Trophoblast cell (in vitro differentiated cells and primary cell): ENCODE measurements around the gene F10.
"Not testable (repeated sequence)": the region's sequence is repeated elsewhere in the genome, so short reads cannot be mapped to it uniquely, and the experiment has no call there.

ENCODE experiments used
- DNase-seq, 2 donors: peaks; one replicate each; pipeline ENCODE4 v3.0.0-alpha.2; 2016
- H2AFZ ChIP-seq: 2 replicates; pipeline ENCODE4 v1.6.1; 2013; ENCODE audit warnings: low read length, moderate library complexity, mild to moderate bottlenecking; ENCODE audit not compliant: insufficient read depth, poor library complexity
- H2AK5ac ChIP-seq: 2 replicates; pipeline ENCODE4 v1.6.1; 2013; ENCODE audit warnings: mild to moderate bottlenecking, low read length
- H2BK120ac ChIP-seq: 2 replicates; pipeline ENCODE4 v1.6.1; 2013; ENCODE audit warnings: low read length, mild to moderate bottlenecking, moderate library complexity; ENCODE audit not compliant: insufficient read depth, poor library complexity
- H2BK12ac ChIP-seq: 2 replicates; pipeline ENCODE4 v1.6.1; 2013; ENCODE audit warnings: mild to moderate bottlenecking, low read length, moderate library complexity
- H2BK5ac ChIP-seq: 2 replicates; pipeline ENCODE4 v1.6.1; 2013; ENCODE audit warnings: low read length, low read depth, moderate library complexity, mild to moderate bottlenecking; ENCODE audit not compliant: poor library complexity
- H3K14ac ChIP-seq: 2 replicates; pipeline ENCODE4 v1.6.1; 2013; ENCODE audit warnings: mild to moderate bottlenecking, low read length
- H3K18ac ChIP-seq: 2 replicates; pipeline ENCODE4 v1.6.1; 2013; ENCODE audit warnings: mild to moderate bottlenecking, low read length
- H3K23ac ChIP-seq: 2 replicates; pipeline ENCODE4 v1.6.1; 2013; ENCODE audit warnings: low read length
- H3K27ac ChIP-seq: 2 replicates; pipeline ENCODE4 v1.5.1; 2013; ENCODE audit warnings: low read depth, mild to moderate bottlenecking, inconsistent platforms, low read length, moderate library complexity
- H3K27me3 ChIP-seq: 2 replicates; pipeline ENCODE4 v1.6.1; 2013; ENCODE audit warnings: inconsistent platforms, mild to moderate bottlenecking, low read length, moderate library complexity; ENCODE audit not compliant: insufficient read depth
- H3K36me3 ChIP-seq, 2 experiments: 1 replicate in 1 of 2; 2 replicates in 1 of 2; pipeline ENCODE4 v1.6.1; 2013; ENCODE audit warnings: low read length in 2 of 2, mild to moderate bottlenecking in 2 of 2, moderate library complexity in 1 of 2; ENCODE audit not compliant: insufficient read depth in 2 of 2, control insufficient read depth in 1 of 2
- H3K4ac ChIP-seq: 2 replicates; pipeline ENCODE4 v1.6.1; 2013; ENCODE audit warnings: low read depth, mild to moderate bottlenecking, low read length, moderate library complexity
- H3K4me1 ChIP-seq, 2 experiments: 1 replicate in 1 of 2; 2 replicates in 1 of 2; pipeline ENCODE4 v1.6.1; 2013; ENCODE audit warnings: low read length in 2 of 2, mild to moderate bottlenecking in 2 of 2, moderate library complexity in 1 of 2; ENCODE audit not compliant: insufficient read depth in 2 of 2, control insufficient read depth in 1 of 2
- H3K4me2 ChIP-seq: 2 replicates; pipeline ENCODE4 v1.6.1; 2013; ENCODE audit warnings: inconsistent platforms, mild to moderate bottlenecking, low read length, moderate library complexity
- H3K4me3 ChIP-seq: 2 replicates; pipeline ENCODE4 v1.5.1; 2013; ENCODE audit warnings: mild to moderate bottlenecking, low read depth, low read length, inconsistent platforms
- H3K79me1 ChIP-seq: one replicate; pipeline ENCODE4 v1.6.1; 2013; ENCODE audit warnings: low read length
- H3K79me2 ChIP-seq: 2 replicates; pipeline ENCODE4 v1.6.1; 2013; ENCODE audit warnings: low read length, mild to moderate bottlenecking; ENCODE audit not compliant: control insufficient read depth, insufficient read depth, poor library complexity
- H3K9ac ChIP-seq: 2 replicates; pipeline ENCODE4 v1.6.1; 2013; ENCODE audit warnings: mild to moderate bottlenecking, low read length
- H3K9me3 ChIP-seq: 2 replicates; pipeline ENCODE4 v1.6.1; 2013; ENCODE audit warnings: low read depth, mild to moderate bottlenecking, control low read depth, inconsistent platforms, low read length; ENCODE audit not compliant: insufficient read depth
- H4K12ac ChIP-seq: 2 replicates; pipeline ENCODE4 v1.6.1; 2013; ENCODE audit warnings: low read depth, mild to moderate bottlenecking, low read length, moderate library complexity
- H4K8ac ChIP-seq: 2 replicates; pipeline ENCODE4 v1.6.1; 2013; ENCODE audit warnings: low read depth, mild to moderate bottlenecking, low read length, moderate library complexity
- H4K91ac ChIP-seq: one replicate; pipeline ENCODE4 v1.6.1; 2013; ENCODE audit warnings: low read depth, mild to moderate bottlenecking, low read length, moderate library complexity
- WGBS: extraction: QIAGEN DNeasy Blood & Tissue Kit; methylation state at CpG from one replicate; pipeline ENCODE4 v1.1.7; 2013; ENCODE audit warnings: missing lambda C conversion rate; ENCODE audit not compliant: insufficient read length, insufficient coverage; ENCODE audit errors: extremely low coverage; 5-methylcytosine and 5-hydroxymethylcytosine counted together

The F10 gene

GRCh38 chr13:113078902-113079780 lies 43.5 kb upstream of the F10 start:
- Histone ChIP-seq H3K23ac (no peak overlapping the region), H3K4ac (no peak overlapping the region), H2BK120ac (no peak overlapping the region), H3K79me1 (no peaks in the 10 kb centered on the region), H3K27ac (no peak overlapping the region), H3K14ac (no peak overlapping the region), H4K91ac (no peak overlapping the region), H3K18ac (no peak overlapping the region), H2BK12ac (no peak overlapping the region), H3K4me1 (no peaks in the 10 kb centered on the region), H4K12ac (no peak overlapping the region), H3K36me3 (no peaks in the 10 kb centered on the region), H3K9ac (no peak overlapping the region), H3K79me2 (no peaks in the 10 kb centered on the region), H3K4me2 (no peak overlapping the region), H3K4me3 (no peak overlapping the region), H4K8ac (no peak overlapping the region), H2AFZ (no peak overlapping the region), H3K27me3 (no peaks in the 10 kb centered on the region), H3K9me3 (peaks cover 2% of the 10 kb centered on the region), H2BK5ac (no peak overlapping the region), H2AK5ac (no peak overlapping the region)
- WGBS = no CpG with 5 or more reads among the region's 27 CpGs
- no peak for DNase-seq

GRCh38 chr13:113079781-113080080 lies 42.9 kb upstream of the F10 start:
- not testable (repeated sequence) for H3K27me3 ChIP-seq, H3K18ac ChIP-seq, DNase-seq, H2BK120ac ChIP-seq, H3K9me3 ChIP-seq, H3K14ac ChIP-seq, H4K12ac ChIP-seq, H3K9ac ChIP-seq, H3K23ac ChIP-seq, H3K27ac ChIP-seq, H2BK12ac ChIP-seq, H3K4ac ChIP-seq, H3K4me3 ChIP-seq, H3K36me3 ChIP-seq, H3K4me1 ChIP-seq, H3K79me2 ChIP-seq, H3K4me2 ChIP-seq, H2AFZ ChIP-seq, H2AK5ac ChIP-seq, H4K91ac ChIP-seq, H4K8ac ChIP-seq, H3K79me1 ChIP-seq, H2BK5ac ChIP-seq
- WGBS = no CpG with 5 or more reads among the region's 9 CpGs

- H3K27ac ChIP-seq = no peak overlapping the region
- no peak overlapping the region for H2BK5ac ChIP-seq
- H3K36me3 ChIP-seq = no peaks in the 10 kb centered on the region
- no peaks in the 10 kb centered on the region for H3K27me3 ChIP-seq
- no CpG with 5 or more reads among the region's 18 CpGs for WGBS
- peaks cover 2% of the 10 kb centered on the region for H3K9me3 ChIP-seq
- no peak overlapping the region for H3K18ac ChIP-seq
- no peak overlapping the region for H3K9ac ChIP-seq
- no peaks in the 10 kb centered on the region for H3K79me1 ChIP-seq
- H4K91ac ChIP-seq = no peak overlapping the region
- H3K14ac ChIP-seq = no peak overlapping the region
- H4K12ac ChIP-seq = no peak overlapping the region
- H2AK5ac ChIP-seq = no peak overlapping the region
- H4K8ac ChIP-seq = no peak overlapping the region
- H2BK120ac ChIP-seq = no peak overlapping the region
- no peaks in the 10 kb centered on the region for H3K79me2 ChIP-seq
- no peaks in the 10 kb centered on the region for H3K4me1 ChIP-seq
- H2BK12ac ChIP-seq = no peak overlapping the region
- no peak overlapping the region for H2AFZ ChIP-seq
- H3K4me3 ChIP-seq = no peak overlapping the region
- no peak overlapping the region for H3K4me2 ChIP-seq
- no peak overlapping the region for H3K23ac ChIP-seq
- DNase-seq = no peak
- H3K4ac ChIP-seq = no peak overlapping the region
These were observed 42.2 kb upstream of the F10 start for GRCh38 chr13:113080361-113080831.

GRCh38 chr13:113080901-113081521 lies 41.6 kb upstream of the F10 start:
- H3K79me2 ChIP-seq = no peaks in the 10 kb centered on the region
- H4K8ac ChIP-seq = no peak overlapping the region
- H2AFZ ChIP-seq = no peak overlapping the region
- no peak overlapping the region for H2BK120ac ChIP-seq
- no peak overlapping the region for H4K12ac ChIP-seq
- H2BK12ac ChIP-seq = no peak overlapping the region
- H3K18ac ChIP-seq = no peak overlapping the region
- peaks cover 2% of the 10 kb centered on the region for H3K9me3 ChIP-seq
- no peak for DNase-seq
- H3K9ac ChIP-seq = no peak overlapping the region
- no peak overlapping the region for H2AK5ac ChIP-seq
- H3K4ac ChIP-seq = no peak overlapping the region
- H3K79me1 ChIP-seq = no peaks in the 10 kb centered on the region
- no peaks in the 10 kb centered on the region for H3K4me1 ChIP-seq
- no peaks in the 10 kb centered on the region for H3K36me3 ChIP-seq
- H3K4me2 ChIP-seq = no peak overlapping the region
- H3K23ac ChIP-seq = no peak overlapping the region
- no peak overlapping the region for H3K27ac ChIP-seq
- no peak overlapping the region for H3K14ac ChIP-seq
- no peak overlapping the region for H4K91ac ChIP-seq
- H3K4me3 ChIP-seq = no peak overlapping the region
- H2BK5ac ChIP-seq = no peak overlapping the region
- no peaks in the 10 kb centered on the region for H3K27me3 ChIP-seq
- no CpG with 5 or more reads among the region's 25 CpGs for WGBS
